NCI-H2107 treated with DMSO at 0.1 percent for 48 hours (cell line): ENCODE measurements around the gene ADCY5.
A peak's percentile ranks its signal among the peaks of the same experiment; 100 is the strongest.
"Not testable (repeated sequence)": the region's sequence is repeated elsewhere in the genome, so short reads cannot be mapped to it uniquely, and the experiment has no call there.

ENCODE experiments used
- DNase-seq: peaks from one replicate; lab custom pipeline; 2025; ENCODE audit not compliant: unreplicated experiment; lab: John Stamatoyannopoulos, UW

Gene ADCY5

GRCh38 chr3:123277106-123277505 lies 171.8 kb downstream of the ADCY5 start:
- DNase-seq: no peak

- no peak for DNase-seq
Measured at GRCh38 chr3:123276346-123277006, 172.4 kb downstream of the ADCY5 start.

GRCh38 chr3:123275691-123276090 lies 173.2 kb downstream of the ADCY5 start:
- no peak for DNase-seq

GRCh38 chr3:123272547-123272946 lies 176.3 kb downstream of the ADCY5 start:
- no peak for DNase-seq

- no peak for DNase-seq
Measured at GRCh38 chr3:123271466-123272159, 177.3 kb downstream of the ADCY5 start.

GRCh38 chr3:123270818-123271217 lies 178.1 kb downstream of the ADCY5 start:
- no peak for DNase-seq

GRCh38 chr3:123267821-123268220 lies 181.1 kb downstream of the ADCY5 start:
- DNase-seq: no peak

- DNase-seq: no peak
Measured at GRCh38 chr3:123263941-123264340, 184.9 kb downstream of the ADCY5 start.

- DNase-seq: no peak
Measured at GRCh38 chr3:123262868-123263267, 186.0 kb downstream of the ADCY5 start.

GRCh38 chr3:123262226-123262625 lies 186.7 kb downstream of the ADCY5 start:
- DNase-seq: no peak

- DNase-seq: no peak
Measured at GRCh38 chr3:123261666-123262065, 187.2 kb downstream of the ADCY5 start.

- peak; percentile 85 for DNase-seq
Measured at GRCh38 chr3:123258811-123259420, 190.0 kb downstream of the ADCY5 start.

GRCh38 chr3:123258359-123258758 lies 190.5 kb downstream of the ADCY5 start:
- no peak for DNase-seq

- no peak for DNase-seq
Measured at GRCh38 chr3:123256256-123256655, 192.6 kb downstream of the ADCY5 start.

- no peak for DNase-seq
Measured at GRCh38 chr3:123246866-123247265, 202.0 kb downstream of the ADCY5 start.

GRCh38 chr3:123244128-123244527 lies 204.8 kb downstream of the ADCY5 start:
- no peak for DNase-seq

- DNase-seq: no peak
Measured at GRCh38 chr3:123239756-123240155, 209.1 kb downstream of the ADCY5 start.

- DNase-seq: not testable (repeated sequence)
Measured at GRCh38 chr3:123239186-123239585, 209.7 kb downstream of the ADCY5 start.

GRCh38 chr3:123236902-123237301 lies 212.0 kb downstream of the ADCY5 start:
- DNase-seq: no peak
